Measurements from ENCODE around the gene FGD2.

The FGD2 gene

DNA sequence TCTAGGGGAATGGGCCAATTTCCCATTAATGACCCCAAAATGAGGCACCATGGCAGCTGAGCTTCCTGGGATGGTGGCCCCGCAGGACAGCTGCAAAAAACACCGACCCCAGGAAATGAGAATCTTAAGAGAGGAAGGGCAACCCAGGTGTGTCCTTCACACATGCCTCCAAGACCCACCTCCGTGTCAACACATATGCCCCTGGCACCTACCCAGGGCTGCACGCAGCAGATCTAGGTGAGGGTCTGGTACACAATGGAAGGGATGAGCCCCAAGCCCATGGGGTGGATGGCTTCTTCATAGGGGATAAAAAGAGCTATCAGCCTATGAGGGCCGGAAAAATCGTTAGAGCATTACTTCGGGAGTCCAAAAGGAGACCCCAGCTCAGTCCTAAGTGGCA, 28.9 kb upstream of the FGD2 start:
- Histone ChIP-seq H3K27me3 (ENCODE audit: insufficient read depth, low read length) (no peaks in the 10 kb centered on the region), H2AFZ (ENCODE audit: low read depth, low read length) (no peak overlapping the region), H3K36me3 (ENCODE audit: insufficient read depth, low read length) (peaks cover 74% of the 10 kb centered on the region), H3K4me1 (ENCODE audit: insufficient read depth, low read length) (no peaks in the 10 kb centered on the region), H3K4me3 (ENCODE audit: low read length) (no peak overlapping the region), H3K9me3 (ENCODE audit: low read length) (no peaks in the 10 kb centered on the region)

DNA sequence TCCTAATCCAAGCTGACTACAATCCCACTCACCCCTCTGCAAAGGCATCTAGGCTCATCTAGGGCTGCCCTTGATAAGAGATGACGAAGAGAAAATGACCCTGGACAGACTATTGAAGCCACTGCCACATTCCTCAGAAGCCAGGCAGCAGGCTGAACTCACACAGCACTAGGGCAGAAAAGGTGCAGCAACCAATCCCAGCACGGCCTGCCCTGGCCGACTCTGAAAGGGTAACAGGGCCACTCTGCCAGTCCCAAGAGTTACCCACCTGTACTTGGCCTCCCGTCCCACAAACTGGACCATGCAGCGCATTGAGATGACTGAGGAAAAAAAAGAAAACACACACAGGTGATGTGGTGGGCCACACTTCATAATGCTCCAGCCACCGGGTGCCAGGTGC, 28.5 kb upstream of the FGD2 start:
- Histone ChIP-seq H3K4me3 (ENCODE audit: low read length) (no peak overlapping the region), H2AFZ (ENCODE audit: low read depth, low read length) (no peak overlapping the region), H3K4me1 (ENCODE audit: insufficient read depth, low read length) (no peaks in the 10 kb centered on the region), H3K9me3 (ENCODE audit: low read length) (no peaks in the 10 kb centered on the region), H3K36me3 (ENCODE audit: insufficient read depth, low read length) (peaks cover 70% of the 10 kb centered on the region), H3K27me3 (ENCODE audit: insufficient read depth, low read length) (no peaks in the 10 kb centered on the region)

DNA sequence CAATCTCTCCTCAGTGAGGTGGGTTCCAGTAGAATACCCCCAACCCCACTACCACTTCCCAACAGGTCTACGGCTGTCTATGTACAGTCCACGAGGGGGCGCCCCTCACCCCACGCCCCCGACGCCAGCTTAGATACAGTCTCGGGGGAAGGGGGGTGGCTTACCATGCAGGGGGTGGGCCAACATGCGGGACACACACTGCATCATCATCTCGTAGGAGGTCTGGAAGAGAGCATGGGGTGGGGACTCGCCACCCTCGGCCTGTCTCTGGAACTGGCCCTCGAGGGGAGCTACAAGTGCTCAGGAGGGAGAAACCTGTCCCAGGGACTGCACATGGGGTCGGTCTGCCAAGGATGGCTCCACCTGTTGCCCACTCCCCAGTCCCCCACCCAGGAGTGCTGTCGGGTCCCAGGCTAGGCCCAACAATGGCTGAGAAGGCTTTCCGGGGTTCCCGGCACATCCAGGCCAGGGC, 27.9 kb upstream of the FGD2 start:
- H3K36me3 ChIP-seq (ENCODE audit: insufficient read depth, low read length), result peaks cover 64% of the 10 kb centered on the region
- no peak overlapping the region for H3K4me3 ChIP-seq (ENCODE audit: low read length)

GRCh38 chr6:36978421-36979346, 26.8 kb upstream of the FGD2 start:
- H2AFZ ChIP-seq (ENCODE audit: low read depth, low read length), result no peak overlapping the region
- no peaks in the 10 kb centered on the region for H3K9me3 ChIP-seq (ENCODE audit: low read length)
- no peaks in the 10 kb centered on the region for H3K4me1 ChIP-seq (ENCODE audit: insufficient read depth, low read length)
- no peaks in the 10 kb centered on the region for H3K27me3 ChIP-seq (ENCODE audit: insufficient read depth, low read length)
- no peak overlapping the region for H3K4me3 ChIP-seq (ENCODE audit: low read length)
- peaks cover 53% of the 10 kb centered on the region for H3K36me3 ChIP-seq (ENCODE audit: insufficient read depth, low read length)

More for the DNA sequence above, 27.9 kb upstream of the FGD2 start:
- no peaks in the 10 kb centered on the region for H3K27me3 ChIP-seq (ENCODE audit: insufficient read depth, low read length)
- no peaks in the 10 kb centered on the region for H3K9me3 ChIP-seq (ENCODE audit: low read length)
- no peak overlapping the region for H2AFZ ChIP-seq (ENCODE audit: low read depth, low read length)
- H3K4me1 ChIP-seq (ENCODE audit: insufficient read depth, low read length), result no peaks in the 10 kb centered on the region

GRCh38 chr6:36979347-36979742, 26.1 kb upstream of the FGD2 start:
- no peaks in the 10 kb centered on the region for H3K27me3 ChIP-seq (ENCODE audit: insufficient read depth, low read length)
- H2AFZ ChIP-seq (ENCODE audit: low read depth, low read length), result no peak overlapping the region
- H3K36me3 ChIP-seq (ENCODE audit: insufficient read depth, low read length), result peaks cover 48% of the 10 kb centered on the region
- H3K4me1 ChIP-seq (ENCODE audit: insufficient read depth, low read length), result peaks cover 5% of the 10 kb centered on the region
- H3K4me3 ChIP-seq (ENCODE audit: low read length), result no peak overlapping the region
- no peaks in the 10 kb centered on the region for H3K9me3 ChIP-seq (ENCODE audit: low read length)

DNA sequence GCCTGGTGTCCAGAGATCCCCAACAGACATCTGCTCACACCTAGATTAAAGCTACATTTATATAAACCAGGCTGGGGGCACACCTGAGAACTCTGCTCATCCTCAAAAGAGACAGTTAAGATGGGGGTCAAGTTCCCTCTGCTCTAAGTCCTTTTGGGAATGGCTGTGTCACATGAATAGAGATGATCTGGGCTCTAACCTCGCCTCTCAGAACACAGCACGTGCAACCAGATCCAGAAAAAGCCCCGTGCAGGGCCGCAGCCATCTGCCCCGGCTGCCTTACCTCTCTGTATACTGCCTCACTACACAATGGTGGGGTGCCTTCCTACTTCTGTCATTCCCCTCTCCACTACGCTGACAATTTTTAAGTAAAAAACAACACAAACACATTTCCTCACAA, 25.3 kb upstream of the FGD2 start:
- peaks cover 11% of the 10 kb centered on the region for H3K4me1 ChIP-seq (ENCODE audit: insufficient read depth, low read length)
- H3K27me3 ChIP-seq (ENCODE audit: insufficient read depth, low read length), result no peaks in the 10 kb centered on the region
- H3K9me3 ChIP-seq (ENCODE audit: low read length), result no peaks in the 10 kb centered on the region
- H3K4me3 ChIP-seq (ENCODE audit: low read length), result no peak overlapping the region
- H3K36me3 ChIP-seq (ENCODE audit: insufficient read depth, low read length), result peaks cover 40% of the 10 kb centered on the region
- H2AFZ ChIP-seq (ENCODE audit: low read depth, low read length), result no peak overlapping the region

- H3K4me3 ChIP-seq (ENCODE audit: low read length), result no peak overlapping the region
- peaks cover 11% of the 10 kb centered on the region for H3K4me1 ChIP-seq (ENCODE audit: insufficient read depth, low read length)
- H2AFZ ChIP-seq (ENCODE audit: low read depth, low read length), result no peak overlapping the region
- no peaks in the 10 kb centered on the region for H3K9me3 ChIP-seq (ENCODE audit: low read length)
- H3K36me3 ChIP-seq (ENCODE audit: insufficient read depth, low read length), result peaks cover 31% of the 10 kb centered on the region
- no peaks in the 10 kb centered on the region for H3K27me3 ChIP-seq (ENCODE audit: insufficient read depth, low read length)
Measured at GRCh38 chr6:36980876-36981619, 24.4 kb upstream of the FGD2 start.

DNA sequence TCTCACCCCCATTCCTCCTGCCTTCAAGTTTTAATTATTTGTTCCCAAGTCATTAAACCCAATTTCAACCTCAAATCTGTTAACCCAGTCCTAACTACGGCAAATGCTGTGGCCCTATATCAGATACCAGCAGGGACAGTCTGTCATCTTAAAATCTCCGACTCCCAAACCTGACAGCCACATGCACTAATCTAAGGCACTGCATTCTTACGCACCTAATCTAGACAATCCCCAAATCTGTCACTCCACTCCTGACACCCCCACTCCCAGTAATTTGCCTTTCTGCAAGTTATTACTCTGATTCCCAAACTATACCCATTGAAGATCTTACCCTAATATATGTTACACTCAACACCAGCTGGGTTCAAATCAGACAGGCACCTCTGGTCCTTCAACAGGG, 21.9 kb upstream of the FGD2 start:
- Histone ChIP-seq H3K36me3 (ENCODE audit: insufficient read depth, low read length) (peaks cover 6% of the 10 kb centered on the region), H2AFZ (ENCODE audit: low read depth, low read length) (no peak overlapping the region), H3K27me3 (ENCODE audit: insufficient read depth, low read length) (no peaks in the 10 kb centered on the region), H3K4me1 (ENCODE audit: insufficient read depth, low read length) (peaks cover 21% of the 10 kb centered on the region), H3K4me3 (ENCODE audit: low read length) (no peak overlapping the region), H3K9me3 (ENCODE audit: low read length) (no peaks in the 10 kb centered on the region)

GRCh38 chr6:36984581-36985416, 20.7 kb upstream of the FGD2 start:
- H2AFZ ChIP-seq (ENCODE audit: low read depth, low read length), result no peak overlapping the region
- H3K4me1 ChIP-seq (ENCODE audit: insufficient read depth, low read length), result peaks cover 21% of the 10 kb centered on the region
- peaks cover 6% of the 10 kb centered on the region for H3K36me3 ChIP-seq (ENCODE audit: insufficient read depth, low read length)
- peak overlapping the region; percentile 95 for H3K4me3 ChIP-seq (ENCODE audit: low read length)
- H3K27me3 ChIP-seq (ENCODE audit: insufficient read depth, low read length), result no peaks in the 10 kb centered on the region
- H3K9me3 ChIP-seq (ENCODE audit: low read length), result no peaks in the 10 kb centered on the region

DNA sequence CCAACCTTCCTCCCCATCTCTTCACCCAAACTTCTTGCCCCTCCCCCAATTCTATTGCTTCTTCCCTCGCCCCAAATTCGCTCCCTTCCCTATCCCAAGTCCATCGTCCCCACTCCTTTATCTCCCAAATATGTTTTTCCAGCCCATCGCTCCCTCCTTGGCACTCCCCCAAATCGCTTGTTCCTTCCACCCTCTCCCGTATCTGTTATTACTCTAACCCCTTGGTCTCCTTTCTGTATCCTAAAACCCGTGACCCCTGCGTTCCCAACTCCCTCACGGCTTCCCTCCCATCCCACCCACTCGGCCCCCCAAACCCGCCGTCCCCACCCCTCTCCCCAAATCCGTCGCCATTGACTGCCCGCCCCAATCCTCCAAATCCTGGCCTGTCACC, 20.0 kb upstream of the FGD2 start:
- H3K4me1 ChIP-seq (ENCODE audit: insufficient read depth, low read length), result peaks cover 21% of the 10 kb centered on the region
- peaks cover 6% of the 10 kb centered on the region for H3K36me3 ChIP-seq (ENCODE audit: insufficient read depth, low read length)
- peak overlapping the region; percentile 59 for H2AFZ ChIP-seq (ENCODE audit: low read depth, low read length)
- no peaks in the 10 kb centered on the region for H3K9me3 ChIP-seq (ENCODE audit: low read length)
- no peaks in the 10 kb centered on the region for H3K27me3 ChIP-seq (ENCODE audit: insufficient read depth, low read length)
- H3K4me3 ChIP-seq (ENCODE audit: low read length), result peak overlapping the region; percentile 95

- peak within 1 kb of the TSS; percentile 95 for H3K4me3 ChIP-seq (ENCODE audit: low read length)
- no peaks in the 10 kb centered on the region for H3K36me3 ChIP-seq (ENCODE audit: insufficient read depth, low read length)
- no peaks in the 10 kb centered on the region for H3K9me3 ChIP-seq (ENCODE audit: low read length)
- H3K4me1 ChIP-seq (ENCODE audit: insufficient read depth, low read length), result peaks cover 21% of the 10 kb centered on the region
- peak within 1 kb of the TSS; percentile 59 for H2AFZ ChIP-seq (ENCODE audit: low read depth, low read length)
- H3K27me3 ChIP-seq (ENCODE audit: insufficient read depth, low read length), result no peaks in the 10 kb centered on the region
Measured at GRCh38 chr6:36985808-36986703, 19.4 kb upstream of the FGD2 start, which contains the start of gene MTCH1. Gene MTCH1 (minus strand): TSS chr6:36986196. CDS start chr6:36986173, 23 bp downstream.

GRCh38 chr6:36986704-36987047, 18.8 kb upstream of the FGD2 start:
- H3K36me3 ChIP-seq (ENCODE audit: insufficient read depth, low read length), result no peaks in the 10 kb centered on the region
- peaks cover 21% of the 10 kb centered on the region for H3K4me1 ChIP-seq (ENCODE audit: insufficient read depth, low read length)
- H3K27me3 ChIP-seq (ENCODE audit: insufficient read depth, low read length), result no peaks in the 10 kb centered on the region
- peak overlapping the region; percentile 95 for H3K4me3 ChIP-seq (ENCODE audit: low read length)
- H2AFZ ChIP-seq (ENCODE audit: low read depth, low read length), result peak overlapping the region; percentile 59
- no peaks in the 10 kb centered on the region for H3K9me3 ChIP-seq (ENCODE audit: low read length)

Measured in neuron (in vitro differentiated cells).